ENCODE results near the gene GOLT1A.

The GOLT1A gene

DNA sequence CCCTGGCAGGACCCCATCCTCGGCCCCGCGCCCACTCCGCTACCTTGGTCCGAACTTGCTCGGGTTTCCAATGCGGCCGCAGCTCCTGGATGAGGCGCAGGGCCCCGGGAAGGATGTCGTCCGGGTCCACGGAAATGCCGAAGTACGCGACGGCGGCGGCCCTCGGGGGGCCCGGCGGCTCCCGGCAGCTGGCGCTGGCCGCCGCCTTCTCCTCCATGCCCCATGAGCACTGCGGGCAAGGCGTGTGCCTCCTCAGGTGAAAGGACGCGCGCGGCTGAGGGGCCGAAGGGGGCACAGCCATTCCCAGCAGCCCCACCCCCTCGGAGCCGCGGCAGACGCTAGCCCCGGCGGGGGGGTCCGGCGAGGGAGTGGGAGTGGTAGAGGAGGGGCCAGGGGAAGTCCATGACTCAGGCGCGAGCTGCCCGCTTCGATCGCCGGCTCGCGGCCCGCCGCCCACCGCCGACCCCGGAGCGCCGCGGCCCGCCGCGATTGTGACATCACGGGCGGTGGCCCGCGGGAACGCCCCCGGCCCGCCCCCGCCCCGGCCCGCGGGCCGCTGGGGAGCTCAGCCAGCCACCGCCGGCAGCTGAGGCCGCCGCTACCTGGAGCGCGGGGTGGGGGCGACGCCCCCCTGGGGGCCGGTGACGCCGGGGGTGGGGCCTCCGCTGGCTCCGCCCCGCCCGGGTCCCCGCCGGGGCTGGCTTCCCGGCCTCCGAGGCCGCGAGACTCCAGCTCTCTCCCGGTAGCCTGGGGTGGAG lies 62.1 kb downstream of the GOLT1A start, which contains the start of gene ETNK2:
Gene ETNK2 (minus strand): TSS at position 493 of the 758 bp plus-strand sequence. CDS start 192 bp downstream, at position 301.
- TF ChIP-seq, protein P1, sequence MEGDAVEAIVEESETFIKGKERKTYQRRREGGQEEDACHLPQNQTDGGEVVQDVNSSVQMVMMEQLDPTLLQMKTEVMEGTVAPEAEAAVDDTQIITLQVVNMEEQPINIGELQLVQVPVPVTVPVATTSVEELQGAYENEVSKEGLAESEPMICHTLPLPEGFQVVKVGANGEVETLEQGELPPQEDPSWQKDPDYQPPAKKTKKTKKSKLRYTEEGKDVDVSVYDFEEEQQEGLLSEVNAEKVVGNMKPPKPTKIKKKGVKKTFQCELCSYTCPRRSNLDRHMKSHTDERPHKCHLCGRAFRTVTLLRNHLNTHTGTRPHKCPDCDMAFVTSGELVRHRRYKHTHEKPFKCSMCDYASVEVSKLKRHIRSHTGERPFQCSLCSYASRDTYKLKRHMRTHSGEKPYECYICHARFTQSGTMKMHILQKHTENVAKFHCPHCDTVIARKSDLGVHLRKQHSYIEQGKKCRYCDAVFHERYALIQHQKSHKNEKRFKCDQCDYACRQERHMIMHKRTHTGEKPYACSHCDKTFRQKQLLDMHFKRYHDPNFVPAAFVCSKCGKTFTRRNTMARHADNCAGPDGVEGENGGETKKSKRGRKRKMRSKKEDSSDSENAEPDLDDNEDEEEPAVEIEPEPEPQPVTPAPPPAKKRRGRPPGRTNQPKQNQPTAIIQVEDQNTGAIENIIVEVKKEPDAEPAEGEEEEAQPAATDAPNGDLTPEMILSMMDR (IDR thresholded peaks at IDR 0.05; ENCODE audit: control extremely low read depth, extremely low read depth, low read depth, missing control alignments), result no peak
- ChIA-PET POLR2A (interaction anchor here (0.5 kb wide), 1 partner anchor 300 kb away, joined by 3 read pairs; no protein-coding TSS in a partner anchor), CTCF (interaction anchor here (1.3 to 4.4 kb wide), 2 partner anchors 11 to 277 kb away, joined by 3 to 29 read pairs; no protein-coding TSS in a partner anchor)
- peak; percentile 51 for DNase-seq (ENCODE audit: extremely low spot score)

DNA sequence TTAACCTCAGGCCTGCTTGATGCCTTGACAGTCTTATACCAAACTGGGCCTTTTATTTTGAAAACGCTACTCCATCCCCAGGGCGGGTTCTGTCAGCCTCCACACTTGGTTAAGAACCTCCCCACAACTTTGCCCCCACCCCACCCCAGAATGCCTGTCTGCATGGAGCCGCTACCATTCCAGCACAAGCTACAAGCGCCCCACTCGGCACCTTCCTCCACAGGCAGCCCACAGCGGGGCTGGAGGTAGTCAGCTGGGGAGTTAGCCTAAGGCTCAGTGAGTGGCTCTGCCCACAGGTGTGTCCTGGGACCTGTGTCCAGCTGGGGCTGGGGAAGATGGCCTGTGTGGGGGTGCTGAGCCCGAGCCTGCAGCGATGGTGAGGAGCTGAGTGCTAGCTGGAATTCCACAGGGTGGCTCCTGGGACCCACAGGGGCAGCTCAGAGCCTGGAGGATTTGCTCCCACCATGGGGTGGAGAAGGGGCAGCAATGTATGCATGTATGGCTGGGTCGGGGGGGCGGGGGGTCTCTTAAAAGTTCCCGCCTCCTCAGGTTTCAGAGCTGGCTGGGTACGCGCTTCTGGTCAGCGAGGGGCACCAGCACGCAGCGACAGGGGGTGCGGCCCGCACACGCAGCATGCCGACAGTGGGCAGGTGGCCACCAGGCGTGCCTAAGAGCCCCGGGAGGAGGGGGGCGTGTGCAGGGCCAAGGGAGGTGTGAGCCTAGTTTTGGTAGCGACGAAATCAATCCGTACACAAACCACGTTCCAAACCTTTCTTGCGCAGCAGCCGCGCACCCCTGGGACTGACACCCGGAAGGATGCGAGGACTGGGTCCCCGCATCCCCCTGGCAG lies 62.9 kb downstream of the GOLT1A start:
- no peak for DNase-seq (ENCODE audit: extremely low spot score)
- TF ChIP-seq, protein P1 (IDR thresholded peaks at IDR 0.05; ENCODE audit: control extremely low read depth, extremely low read depth, low read depth, missing control alignments), result no peak
- POLR2A ChIA-PET, result no interaction called here
- CTCF ChIA-PET, result interaction anchor here (1.3 to 4.4 kb wide), 3 partner anchors 12 to 277 kb away, joined by 3 to 29 read pairs (median 7); no protein-coding TSS in a partner anchor

DNA sequence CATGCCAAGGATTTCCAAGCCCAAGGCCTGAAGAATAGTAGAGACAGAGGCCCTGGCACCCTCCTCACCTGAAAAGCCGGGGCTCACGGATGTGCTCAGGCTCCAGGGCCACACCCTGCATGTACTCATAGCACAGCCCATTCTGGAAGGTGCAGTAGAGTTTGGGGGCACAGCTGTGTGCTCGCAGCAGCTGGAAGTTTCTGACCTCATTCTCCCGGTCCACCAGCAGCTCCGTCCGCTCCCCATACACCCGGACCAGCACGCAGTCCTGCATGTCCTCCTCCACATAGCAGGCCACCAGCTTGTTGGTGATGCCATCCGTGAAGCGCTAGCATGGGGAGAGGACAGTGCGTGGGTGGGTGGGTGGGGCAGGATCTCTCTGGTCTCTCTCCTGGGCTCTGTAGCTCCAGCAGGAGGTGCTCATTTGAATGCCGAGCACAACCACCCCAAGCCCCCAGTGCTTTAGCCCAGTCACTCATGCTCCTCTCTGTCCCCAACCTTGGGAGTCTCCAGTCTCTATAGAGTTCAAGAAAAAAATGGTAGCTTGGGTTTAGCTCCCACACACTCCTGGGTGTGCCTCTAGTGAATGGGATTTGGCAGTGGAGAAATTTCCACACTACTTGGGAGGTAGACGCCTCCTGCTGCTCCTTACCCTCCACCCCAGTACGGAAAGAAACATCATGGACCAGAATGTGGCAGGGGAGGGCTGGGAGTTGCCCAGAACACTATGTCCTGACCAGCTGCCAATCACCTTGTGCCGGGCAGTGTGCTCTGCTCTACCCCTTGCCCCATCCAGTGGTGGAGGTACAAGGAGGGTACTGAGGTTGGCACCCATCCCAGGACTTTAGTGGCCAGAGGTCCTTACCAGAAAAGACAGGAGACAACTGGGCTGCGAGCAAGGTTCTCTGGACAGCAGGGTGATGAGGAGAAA lies 63.9 kb downstream of the GOLT1A start:
- ChIA-PET POLR2A (no interaction called here), CTCF (interaction anchor here (1.3 to 4.4 kb wide), 3 partner anchors 13 to 275 kb away, joined by 3 to 29 read pairs (median 7); no protein-coding TSS in a partner anchor)
- TF ChIP-seq, protein P1 (IDR thresholded peaks at IDR 0.05; ENCODE audit: control extremely low read depth, extremely low read depth, low read depth, missing control alignments), result no peak
- no peak for DNase-seq (ENCODE audit: extremely low spot score)

DNA sequence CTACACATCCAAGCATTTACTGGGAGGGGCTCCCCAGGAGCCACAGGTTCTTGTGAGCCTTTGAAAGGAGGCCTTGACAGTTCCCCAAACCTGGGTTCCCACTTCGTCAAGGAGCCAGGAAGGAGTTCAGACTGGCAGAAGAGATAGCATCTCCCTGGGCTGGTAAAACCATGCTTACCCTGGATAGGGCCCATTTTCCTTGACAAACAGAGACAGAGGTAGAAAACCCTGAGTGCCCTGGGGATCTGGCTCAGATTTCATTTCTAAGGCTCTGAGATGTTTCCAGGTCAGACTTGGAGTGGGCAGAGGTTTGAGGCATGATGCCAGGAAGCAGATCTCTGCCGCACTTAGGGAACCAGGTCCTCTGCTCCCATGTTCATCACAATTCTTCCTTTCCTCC lies 64.7 kb downstream of the GOLT1A start:
- no peak for DNase-seq (ENCODE audit: extremely low spot score)
- POLR2A ChIA-PET, result no interaction called here
- TF ChIP-seq, protein P1 (IDR thresholded peaks at IDR 0.05; ENCODE audit: control extremely low read depth, extremely low read depth, low read depth, missing control alignments), result no peak
- CTCF ChIA-PET, result interaction anchor here (2.1 to 4.4 kb wide), 2 partner anchors 14 to 21 kb away, joined by 7 to 29 read pairs; no protein-coding TSS in a partner anchor
